IPS DF 19.7 (cell line): Measurements from ENCODE around the gene HMCN1.

Experiments
- DNase-seq: peaks from one replicate; pipeline ENCODE4 v3.0.0-alpha.2; 2013; ENCODE audit warnings: low read depth, low spot score

HMCN1 gene

DNA sequence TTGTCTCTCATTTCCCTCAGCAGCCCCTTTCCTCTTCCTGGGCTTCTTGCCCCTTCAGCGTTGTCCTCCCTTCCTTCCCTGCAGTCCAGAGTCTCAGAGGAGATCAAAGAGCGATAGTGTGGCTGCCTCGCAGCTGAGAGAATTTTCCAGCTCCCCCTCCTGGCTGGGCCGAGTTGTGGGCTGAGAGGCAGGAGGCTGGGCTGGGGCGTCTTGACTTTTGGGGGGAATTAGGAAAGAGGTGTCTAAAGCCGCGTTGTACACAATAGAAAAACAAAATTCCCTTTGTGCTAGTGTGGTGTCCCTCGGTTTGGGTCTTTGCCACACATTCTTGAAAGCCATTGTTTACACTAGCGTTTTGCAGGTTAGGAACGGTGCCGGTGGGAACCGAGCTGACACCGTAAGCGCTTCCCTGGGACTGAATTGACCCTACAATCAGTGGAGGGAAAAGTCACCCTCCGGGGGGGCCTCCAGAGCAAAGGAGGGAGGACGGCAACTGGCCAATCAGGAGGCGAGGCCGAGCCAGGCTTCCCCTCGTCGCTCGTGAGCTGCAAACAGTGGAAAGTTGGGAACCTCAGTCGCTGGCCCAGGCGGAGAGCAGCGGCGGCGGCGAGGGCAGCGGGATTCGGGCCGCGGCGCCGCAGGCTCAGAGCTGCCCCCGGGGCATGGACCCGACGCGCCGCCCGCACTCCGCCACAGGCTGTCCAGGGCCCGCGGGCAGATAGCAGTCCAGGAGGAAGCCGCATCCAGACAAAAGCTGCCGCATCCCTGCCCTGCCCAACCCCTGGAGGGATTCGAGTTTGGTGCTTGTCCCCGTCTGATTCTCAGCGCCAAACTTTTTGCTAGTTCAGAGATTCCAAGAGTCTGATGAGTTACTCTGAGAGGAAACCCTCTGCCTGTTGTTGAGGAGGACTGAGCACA is at the start of gene HMCN1:
Gene HMCN1, plus strand, starts transcription at position 574 of the 918 bp plus-strand sequence. CDS start 389 bp downstream, outside the sequence.
- DNase-seq: peak; percentile 52

DNA sequence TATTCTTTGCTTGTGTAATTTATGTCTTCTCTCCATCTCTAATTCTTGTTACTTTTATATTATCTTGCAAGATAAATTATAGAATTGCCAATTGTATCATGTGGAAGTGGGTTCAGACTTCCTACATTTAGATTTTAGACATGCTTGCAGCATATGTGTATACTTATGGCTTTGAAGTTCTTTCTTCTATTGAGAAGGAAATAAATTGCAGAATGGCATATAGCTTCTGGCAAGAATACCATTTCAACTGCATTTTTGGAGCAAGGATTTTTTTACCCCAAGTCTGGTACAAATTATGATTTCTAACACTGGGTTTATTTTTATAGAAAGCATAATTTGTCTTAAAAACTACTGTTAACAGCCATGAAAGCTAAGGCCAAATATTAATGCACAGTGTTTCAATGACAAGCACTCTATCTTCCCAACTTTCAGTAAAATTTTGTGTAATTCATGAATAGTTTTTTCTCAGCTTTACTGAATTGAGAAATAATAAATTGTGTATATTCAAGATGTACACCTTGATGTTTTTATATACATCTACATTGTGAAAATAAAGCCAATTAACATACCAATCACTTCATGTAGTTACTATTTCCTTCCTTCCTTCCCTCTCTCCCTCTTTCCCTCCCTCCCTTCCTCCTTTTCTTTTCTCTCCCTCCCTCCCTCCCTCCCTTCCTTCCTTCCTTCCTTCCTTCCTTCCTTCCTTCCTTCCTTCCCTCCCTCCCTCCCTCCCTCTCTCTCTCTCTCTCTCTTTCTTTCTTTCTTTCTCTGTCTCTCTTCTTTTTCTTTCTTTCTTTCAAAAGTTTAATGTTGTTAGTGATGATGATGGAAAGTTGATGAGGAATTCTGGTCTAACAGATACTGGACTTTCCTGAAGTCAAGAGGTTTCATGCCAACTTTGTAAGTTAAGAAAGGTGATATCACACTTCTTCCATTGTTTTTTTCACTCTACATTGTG is 47.1 kb upstream of the HMCN1 start:
- DNase-seq: no peak

DNA sequence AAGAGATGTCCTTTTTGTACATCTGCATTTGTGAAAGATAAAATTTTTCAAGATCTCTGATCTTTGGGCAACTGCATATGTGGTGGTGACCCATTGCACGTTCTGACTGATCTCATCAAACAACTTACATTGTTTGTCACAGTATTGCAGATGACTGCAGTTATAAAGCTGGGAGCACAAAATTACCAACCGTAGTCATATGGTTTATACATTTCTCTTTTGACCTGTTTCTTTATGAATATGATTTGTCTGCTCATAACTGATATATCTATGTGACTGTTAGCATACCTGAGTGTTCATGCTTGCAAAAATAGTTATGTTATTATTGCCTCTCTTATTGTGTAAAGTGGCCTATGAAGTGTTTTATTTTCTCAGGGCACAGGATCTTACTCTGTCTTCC is 43.7 kb upstream of the HMCN1 start:
- no peak for DNase-seq

DNA sequence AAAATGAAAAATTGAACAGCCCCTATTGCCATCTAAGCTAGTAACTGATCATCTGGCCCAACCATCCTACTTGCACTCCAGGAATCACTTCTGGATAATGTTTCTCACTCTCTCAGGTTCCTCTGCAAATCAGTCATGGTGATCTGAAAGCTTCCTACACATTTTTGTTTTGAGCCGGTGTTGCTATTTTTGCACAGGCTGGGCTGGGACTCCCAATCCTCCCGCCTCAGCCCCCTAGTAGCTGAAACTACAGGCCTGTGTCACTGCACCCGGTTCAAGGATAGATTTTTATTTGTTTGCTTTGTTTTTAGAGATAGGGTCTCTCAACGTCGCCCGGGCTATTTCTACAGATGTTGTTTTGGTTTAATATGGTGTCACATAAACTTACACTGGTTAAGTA is 40.5 kb upstream of the HMCN1 start:
- DNase-seq: no peak

DNA sequence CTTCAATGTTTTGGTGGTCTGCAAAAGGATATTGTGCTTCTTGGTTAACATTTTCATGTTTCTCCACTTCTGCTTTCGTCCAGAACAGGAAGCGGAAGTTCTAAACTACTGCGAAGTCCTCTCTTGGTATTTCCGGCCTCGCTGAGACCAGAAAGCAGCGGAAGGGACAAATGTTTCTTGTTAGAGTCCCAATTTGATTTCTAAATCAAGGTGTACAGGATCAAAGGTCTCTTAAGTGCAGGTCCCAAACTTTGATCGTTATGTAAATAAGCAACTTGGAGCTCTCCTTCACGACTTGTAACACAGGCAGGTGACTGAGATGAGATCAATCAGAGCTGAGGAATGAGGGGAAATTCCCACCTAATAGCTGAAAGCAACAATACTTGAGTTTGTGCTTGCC is 40.1 kb upstream of the HMCN1 start:
- DNase-seq: no peak

DNA sequence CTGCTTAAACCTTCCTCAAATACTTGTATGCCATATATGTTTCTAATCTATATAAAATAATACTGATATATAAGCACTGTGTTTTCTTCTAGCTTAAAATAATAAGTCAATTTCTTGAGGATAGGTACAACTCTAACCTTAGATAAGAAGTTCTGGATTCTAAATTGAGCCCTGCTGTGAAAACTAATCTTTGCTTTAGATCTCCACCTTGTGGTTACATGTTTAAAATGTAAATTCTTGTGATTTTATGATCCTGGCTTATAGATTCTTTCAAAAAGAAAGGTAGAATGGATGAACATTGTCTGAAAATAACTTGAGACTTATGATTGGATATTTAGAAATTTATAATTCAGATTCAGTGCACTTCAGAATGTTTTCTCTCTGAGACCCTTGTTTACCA is 38.9 kb upstream of the HMCN1 start:
- DNase-seq: no peak

DNA sequence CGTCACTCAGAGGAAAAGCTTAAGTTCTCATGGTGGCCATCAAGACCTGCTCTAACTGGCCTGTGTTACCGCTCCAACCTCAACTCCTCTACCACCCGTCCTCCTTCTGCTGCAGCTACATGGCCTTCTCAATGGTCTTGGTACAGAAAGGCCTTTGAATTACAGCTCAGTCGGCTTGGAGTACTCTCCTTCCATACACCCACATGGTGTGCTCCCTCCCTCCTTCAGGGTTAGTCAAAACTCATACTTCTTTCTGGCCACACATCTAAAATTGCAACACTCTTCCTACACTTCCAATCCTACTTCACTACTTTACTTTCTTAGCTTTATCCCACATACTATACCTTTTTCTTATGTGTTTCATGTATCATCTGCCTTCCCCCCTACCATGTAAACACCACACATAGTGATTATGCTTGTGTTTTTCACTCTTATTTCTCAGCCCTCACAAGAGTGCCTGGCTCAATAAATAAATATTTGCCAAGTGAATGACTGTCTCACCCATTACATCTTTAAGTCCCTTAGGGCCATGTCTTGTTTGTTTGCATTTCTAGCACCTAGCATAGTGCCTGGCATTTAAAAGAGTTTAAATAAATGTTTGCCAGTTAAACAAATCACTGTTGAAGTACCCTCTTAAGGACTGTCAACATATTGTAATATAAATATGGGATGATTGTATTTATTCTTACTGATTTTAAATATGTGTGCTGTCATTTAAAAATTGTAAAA is 37.6 kb upstream of the HMCN1 start:
- DNase-seq: no peak

DNA sequence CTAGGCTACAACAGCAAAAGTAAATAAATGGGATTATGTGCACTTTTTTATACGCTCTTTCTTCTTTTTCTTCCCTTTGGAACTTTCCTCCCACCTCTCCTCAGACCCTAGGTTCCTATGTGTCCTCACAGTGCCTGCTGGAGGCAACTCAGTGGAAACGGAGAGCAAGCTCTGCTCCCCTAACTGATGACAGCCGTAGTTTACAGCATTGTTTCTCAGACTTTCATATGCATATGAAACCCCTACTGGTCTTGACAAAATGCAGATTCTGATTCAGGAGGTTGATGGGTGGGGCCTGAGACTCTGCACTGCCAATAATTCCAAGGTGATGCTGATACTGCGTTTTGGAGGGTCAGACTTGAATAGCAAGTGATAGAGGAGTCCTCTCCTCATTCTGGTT is 34.3 kb upstream of the HMCN1 start:
- DNase-seq: peak; percentile 38

DNA sequence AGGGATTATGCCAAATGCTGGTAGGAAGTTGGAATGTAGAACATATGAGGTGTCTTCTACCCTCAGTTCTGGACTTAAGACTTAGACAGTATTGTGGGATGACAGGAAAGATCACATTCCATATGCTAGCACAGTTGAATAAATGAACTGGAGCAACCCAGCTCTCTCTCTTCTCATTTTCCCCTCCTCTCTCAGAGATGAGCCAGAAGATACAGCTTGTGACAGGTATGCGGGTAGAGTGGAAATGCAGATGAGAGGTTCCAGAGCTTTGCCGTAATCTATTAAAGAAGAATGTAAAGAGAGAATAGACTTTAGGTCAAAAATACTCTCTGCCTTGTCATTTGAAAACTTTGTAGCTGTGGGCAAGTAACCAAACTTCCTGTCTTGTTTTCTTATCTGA is 32.5 kb upstream of the HMCN1 start:
- no peak for DNase-seq

DNA sequence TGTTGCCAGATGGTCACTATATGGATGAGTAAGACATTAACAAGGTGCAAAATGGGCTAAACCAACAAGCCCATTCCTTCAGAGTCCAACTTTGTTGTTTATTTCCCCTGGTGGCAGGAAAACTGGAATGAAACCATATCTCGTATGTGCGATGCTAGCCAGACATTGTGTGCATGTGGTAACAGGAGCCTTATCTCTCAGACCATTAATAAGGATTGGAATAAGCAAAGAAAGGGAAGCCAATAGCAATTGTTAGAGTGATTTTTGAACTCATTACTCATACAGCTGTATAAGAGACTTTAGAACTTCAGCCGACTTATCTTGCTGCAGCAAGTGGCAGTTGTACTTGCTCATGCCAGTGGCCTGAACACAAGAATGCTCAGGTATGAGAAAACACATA is 30.0 kb upstream of the HMCN1 start:
- no peak for DNase-seq

DNA sequence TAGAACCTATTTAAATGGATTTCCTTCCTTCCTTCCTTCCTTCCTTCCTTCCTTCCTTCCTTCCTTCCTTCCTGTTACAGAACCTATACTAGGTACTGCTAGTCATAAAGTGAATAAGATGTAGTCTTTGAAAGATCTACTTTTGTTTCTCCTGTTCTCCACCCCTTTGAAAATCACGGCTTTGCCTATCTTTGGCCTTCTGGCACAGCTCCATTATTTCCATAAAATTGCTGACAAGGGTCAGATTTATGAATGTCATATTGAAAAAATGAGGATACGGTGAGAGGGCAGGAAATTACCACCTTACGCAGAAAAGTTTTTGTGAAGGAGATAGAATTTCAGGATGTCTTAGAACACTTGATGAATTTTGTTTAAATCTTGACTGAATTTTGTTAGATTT is 18.1 kb upstream of the HMCN1 start:
- no peak for DNase-seq

DNA sequence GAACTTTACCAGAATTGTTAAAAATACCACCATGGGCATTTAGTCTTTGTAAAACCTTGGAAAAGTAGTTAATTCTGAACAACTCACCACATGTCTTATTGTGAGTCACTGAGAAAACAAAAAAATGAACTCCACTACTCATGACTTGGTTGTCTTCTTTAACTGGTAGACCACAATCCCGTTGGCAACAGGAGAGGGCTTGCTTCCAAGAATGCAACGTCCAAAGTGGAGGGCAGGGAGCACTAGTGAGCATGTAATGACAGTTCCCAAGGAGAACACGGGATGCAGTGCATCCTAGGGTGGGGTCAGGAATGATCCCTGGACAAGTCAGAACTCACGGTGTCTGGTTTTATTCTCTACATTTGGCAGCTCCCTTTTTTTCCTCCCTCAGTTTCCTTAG is 15.2 kb upstream of the HMCN1 start:
- DNase-seq: no peak

DNA sequence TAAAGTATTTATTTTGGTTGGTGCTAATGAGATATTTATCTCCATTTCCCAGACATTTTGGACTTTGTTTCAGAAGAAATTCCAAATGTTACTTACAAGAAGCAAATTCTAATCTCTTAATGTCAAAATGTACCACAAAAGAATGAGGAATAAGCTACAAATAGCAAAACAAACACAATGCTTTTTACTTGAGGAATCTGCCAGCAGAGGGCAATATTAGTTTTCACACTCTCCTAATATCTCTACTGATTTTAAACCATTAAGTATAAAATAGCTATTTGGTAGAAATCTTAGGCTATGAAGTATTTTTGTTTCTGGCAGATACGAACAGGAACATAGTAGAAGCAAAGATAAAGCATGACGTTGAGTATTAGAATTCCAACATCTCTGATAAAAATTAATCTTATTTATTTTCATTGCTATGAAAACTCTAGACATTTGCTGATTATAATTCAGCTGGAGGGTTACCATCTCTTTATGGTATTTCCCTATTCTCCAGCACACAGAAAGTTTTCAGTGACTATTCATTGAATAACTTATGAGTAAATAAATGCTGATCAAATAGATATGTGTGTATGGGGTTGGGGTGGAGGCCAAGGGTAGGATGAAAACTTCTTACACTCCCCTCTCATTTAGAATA is 13.4 kb upstream of the HMCN1 start:
- no peak for DNase-seq

DNA sequence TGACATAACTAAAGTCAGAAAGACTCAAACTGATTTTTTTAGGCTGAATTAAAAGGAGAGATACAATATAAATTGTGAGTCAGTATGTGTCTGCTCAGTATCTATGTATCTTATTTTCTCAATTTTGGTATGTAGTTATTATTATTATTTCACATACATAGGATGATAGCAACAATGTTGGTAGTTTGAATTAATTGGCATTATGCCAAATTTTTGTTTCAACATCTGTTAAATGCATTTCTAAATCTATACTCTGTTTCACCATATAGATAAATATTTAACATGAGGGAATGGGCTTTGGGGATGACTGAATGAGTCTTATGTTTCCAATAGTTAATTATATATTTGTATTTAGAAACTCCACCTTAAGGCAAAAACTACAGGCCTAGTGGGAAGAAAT is 12.6 kb upstream of the HMCN1 start:
- DNase-seq: no peak

DNA sequence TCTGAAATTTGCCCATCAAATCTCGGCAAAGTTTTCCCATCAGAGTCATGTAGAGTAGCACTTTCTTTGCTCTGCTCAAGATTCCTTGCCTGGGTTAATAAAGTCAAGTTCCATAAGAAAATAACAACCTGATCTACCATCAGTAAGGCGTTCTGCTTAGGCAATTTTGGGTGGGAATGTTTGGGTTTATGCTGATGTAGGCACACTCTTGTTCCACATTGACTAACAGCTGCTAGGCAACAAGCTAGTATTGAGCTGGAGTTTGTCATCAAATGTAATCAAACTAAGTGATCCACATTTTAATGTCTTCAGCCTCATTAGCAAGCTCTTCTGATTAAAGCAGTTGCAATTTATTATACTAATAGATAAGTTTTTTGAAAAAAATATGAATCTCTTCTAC is 12.1 kb upstream of the HMCN1 start:
- no peak for DNase-seq

DNA sequence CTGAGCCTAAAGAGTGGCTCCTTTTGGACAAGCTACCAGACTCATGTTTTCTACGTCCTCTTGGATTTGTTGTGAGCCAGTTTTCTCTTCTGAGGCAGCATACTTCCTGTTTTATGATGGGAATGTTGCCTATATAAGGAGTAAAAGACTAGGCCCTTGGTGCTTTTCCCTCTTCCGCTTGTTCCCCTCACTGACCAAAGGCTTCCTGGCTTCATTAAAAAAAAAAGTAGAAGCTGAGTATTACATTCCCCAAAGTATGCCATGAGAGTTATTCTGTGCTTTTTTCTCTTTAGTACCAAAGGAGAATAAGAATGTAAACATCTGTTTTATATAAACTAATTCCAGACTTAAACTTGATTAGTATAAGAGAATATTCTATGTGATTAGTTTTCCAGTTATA is 6.5 kb upstream of the HMCN1 start:
- DNase-seq: no peak

DNA sequence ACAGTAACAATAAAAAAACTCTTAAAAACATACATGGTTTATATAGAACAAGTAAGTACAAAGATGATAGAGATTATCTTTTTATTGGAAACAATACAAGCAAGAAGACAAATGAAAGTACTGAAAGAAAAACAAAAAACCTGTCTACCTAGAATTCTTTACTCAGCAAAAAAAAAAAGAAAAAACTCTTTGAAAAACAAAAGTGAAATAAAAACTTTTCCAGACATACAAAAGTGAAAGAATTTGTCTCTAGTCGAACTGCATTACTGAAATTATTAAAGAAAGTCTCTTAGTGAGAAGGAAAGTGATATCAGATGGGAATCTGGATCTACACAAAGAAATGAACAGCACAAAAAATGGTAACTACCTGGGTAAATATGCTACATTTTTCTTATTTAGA is 2.7 kb upstream of the HMCN1 start:
- DNase-seq: no peak

DNA sequence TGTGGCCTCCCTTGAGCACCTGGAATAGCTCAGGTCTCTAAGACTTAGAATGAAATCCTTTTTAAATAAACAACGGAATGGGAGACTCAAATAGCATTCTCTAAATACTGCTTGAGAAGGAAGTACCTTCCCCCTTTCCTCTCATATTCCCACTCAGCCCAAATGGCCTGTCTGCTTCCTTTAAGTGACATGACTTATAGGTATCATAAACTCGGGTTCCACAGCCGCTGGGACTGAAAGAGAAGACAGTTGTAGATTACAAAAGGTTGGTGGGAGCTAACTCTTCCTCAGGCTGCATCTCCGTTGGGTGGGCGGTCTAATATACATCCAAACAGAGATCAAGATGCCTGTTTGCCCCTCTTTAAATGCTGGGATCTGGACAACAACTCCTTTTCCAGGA is 1.2 kb upstream of the HMCN1 start:
- DNase-seq: no peak

DNA sequence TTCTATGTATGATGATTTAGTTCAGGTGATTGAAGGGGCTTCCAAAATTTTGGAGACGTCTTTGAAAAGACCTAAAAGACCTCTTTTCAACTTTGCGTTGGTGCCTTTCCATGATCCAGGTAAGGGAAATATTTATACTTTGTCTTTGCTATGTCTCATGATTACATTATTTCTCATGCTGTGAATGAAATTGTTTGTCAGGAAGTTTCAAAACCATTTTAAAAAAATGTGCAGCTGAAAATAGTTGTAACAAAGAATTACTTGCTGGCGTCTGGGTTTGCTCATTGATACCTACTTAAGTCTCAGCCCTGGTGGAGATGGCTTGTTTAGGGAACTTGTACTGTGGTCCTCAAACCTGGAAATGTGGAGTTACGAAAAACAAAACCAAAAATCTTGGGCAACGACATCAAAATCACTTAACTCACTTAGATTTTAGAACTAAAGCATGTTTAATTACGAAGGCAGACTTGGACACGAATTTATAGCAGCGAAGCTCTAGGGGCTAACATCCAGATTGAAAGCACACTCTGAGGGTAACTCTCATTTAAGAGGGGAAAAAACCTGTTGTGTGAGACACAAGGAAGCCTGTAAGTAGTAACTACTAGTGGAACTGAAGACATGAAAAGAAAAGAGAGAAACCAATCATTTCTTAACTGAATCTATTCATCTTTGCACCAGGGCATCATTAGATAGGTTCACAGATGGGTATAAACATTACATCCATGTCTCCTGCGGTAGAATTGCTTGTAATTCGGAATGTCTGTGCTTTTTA is 924 bp downstream of the HMCN1 start:
- DNase-seq: no peak

DNA sequence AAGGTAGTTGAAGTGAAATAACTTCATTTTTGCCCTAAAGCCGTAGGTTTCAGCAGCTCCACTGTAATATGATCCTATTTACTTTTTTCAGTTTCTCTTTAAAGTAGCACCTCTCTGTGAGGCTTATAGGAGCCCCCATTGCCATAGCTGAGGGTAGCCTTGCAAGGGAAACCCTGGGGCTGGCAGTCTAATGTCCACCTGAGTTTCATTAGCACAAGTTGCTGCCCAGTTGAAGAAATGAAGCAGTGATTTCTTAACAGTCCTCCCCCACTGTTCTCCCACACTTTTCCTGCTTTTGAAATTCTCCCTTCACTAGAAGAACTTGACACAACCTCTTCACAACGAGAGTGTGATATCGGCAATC is 1.5 kb downstream of the HMCN1 start:
- DNase-seq: no peak

DNA sequence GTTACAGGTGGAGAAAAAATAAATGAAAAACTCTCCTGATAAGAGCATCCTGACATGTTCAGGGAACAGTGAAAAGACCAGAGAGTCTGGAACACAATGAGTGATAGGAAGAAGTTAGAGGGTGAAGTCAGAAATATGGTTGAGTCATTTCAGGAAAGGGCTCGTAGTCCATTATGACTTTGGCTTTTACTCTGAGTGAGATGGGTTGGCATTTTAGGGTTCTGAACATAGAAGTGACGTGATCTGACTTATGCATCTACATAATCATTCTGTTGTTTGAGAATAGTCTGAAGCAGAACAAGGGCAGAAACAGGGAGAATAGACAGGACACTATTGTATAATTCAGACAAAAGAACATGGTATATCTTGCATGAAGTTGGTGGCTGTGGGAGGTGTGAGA is 5.8 kb downstream of the HMCN1 start:
- DNase-seq: no peak
